GM18517 (cell line): ENCODE measurements around the gene NLGN1.

Source experiments
- ATAC-seq: cut with Tn5 transposase; IDR thresholded peaks from one replicate; pipeline ENCODE4 v1.9.1; 2021; ENCODE audit warnings: mild to moderate bottlenecking, moderate library complexity; ENCODE audit not compliant: unreplicated experiment

The NLGN1 gene

DNA sequence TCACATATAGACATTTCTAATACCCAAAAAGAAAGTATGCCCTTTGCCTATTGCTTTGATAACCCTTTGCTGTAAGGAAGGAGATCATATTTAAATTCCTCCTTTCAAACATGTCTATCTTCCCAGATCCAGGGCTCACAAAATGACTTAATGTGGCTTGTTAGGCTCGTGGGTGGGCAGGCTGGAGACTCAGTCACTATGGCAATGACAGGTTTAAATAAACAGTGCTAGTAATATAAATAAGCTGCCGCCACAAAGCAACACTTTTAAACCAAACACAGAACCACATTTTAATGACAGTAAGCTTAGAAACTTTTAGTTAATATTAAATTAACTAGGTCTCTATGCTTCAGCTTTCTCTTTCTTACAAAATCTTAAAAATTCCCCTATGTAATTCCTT is 845.6 kb downstream of the NLGN1 start:
- ATAC-seq = no peak

DNA sequence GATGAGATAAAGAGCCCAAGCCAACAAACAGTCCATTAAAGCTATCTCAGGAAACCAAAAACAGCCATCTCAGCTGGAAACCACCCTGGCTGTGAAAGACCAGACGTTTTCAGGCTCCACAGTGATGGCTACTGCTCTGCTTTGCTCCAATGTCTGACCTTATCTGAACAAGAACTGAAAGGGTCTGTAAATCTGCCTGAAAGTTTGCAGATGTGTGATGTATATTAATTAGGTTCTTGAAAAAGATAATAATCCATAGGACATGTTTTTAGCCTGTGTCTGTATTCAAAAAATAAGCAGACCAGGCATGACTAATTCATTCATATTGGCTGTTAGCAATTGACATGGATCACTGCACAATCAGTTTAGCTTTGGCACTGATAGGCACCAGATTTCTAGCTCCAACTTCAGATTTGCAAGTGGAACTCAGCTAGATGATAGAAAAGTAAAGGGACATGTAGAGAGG is 850.2 kb downstream of the NLGN1 start:
- no peak for ATAC-seq

DNA sequence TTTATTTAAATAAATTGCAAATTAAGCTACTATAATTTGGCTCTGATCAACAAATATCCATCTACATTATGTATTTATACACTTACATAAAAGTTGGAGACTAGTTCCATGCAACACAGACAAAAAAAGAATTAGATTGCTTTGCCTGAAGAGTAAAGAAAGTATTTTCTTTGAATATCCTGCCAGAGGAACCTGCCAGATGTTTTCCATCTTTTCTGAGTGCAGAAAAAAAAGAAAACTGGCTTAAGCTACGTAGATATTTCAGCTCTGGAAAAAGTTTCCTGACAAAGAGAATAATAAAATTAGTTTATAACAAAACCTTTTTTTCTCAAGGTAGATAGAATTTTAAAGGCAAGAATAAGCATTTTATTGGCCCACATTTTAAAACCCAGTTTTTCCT is 854.1 kb downstream of the NLGN1 start:
- no peak for ATAC-seq

DNA sequence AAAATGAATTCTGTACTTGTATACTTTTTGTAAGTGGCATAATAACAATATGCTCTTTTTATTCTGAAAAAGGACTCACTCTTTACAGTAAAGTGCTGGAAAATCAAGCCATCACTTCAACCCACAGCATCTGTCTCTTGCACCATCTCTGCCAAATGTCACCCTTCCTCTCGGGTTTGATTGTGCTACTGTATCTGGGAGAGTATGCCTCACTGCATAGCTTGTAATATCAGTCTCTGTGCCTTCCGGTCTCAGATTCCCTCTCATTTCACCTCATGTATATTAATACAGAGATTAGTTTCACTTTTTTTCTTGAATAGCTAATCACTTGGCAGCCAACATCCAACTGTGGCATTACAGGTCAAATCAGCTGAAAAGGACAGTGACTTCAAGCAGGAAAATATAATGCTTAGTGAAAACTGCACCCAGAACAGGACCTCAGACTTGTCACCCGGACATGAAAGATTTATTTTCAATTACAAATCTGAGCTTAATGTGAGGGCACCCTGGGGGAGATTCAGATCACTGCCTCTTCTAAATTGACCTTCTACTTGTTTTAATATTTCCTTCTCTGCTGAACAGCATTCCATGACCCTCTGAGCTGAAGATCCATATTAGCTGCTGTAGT is 855.8 kb downstream of the NLGN1 start:
- no peak for ATAC-seq

DNA sequence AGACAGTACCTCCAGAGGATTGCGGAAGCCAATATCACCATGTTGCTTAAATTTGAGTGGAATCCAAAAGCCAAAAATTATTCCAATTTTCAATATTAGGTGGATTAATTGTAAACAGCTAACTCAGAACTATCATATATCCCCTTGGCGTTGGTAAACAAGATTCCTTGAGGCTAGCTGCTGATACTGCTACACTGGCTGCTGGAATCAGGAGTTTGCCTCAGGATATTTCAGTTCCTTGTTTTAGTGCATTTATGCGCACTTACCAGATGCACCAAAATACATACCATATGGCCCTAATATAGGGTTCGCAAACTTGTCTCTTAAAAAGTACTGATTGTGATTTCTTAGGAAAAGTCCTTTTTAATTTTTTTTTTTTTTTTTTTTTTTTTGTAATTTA is 856.4 kb downstream of the NLGN1 start:
- no peak for ATAC-seq

DNA sequence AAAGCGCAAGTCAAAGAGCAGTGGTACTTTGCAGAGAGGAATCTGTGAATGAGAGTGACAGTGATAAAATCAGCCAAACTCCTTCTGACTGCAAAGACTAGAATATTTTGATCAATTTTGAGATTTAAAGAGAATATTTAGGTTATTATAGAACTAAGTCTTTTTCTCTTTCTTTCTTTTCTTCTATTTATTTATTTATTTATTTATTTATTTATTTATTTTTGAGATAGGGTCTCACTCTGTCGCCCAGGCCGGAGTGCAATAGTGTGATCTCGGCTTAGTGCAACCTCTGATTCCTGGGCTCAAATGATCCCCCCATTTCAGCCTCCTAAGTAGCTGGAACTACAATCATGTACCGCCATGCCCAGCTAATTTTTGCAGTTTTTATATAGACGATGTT is 857.9 kb downstream of the NLGN1 start:
- no peak for ATAC-seq

DNA sequence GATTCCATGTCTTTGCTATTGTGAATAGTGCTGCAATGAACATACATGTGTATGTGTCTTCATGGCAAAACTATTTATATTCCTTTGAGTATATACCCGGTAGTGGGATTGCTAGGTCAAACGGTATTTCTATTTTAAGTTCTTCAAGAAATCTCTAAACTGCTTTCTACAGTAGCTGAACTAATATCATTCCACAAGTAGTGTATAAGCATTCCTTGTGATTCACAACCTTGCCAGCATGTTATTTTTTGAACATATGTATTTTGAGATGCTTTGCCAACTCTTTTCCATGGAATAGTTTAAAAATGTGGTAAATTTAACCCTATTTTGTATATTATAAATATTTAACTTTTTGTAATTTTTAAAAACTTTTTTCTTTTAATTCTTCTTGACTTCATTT is 868.9 kb downstream of the NLGN1 start:
- ATAC-seq = no peak

DNA sequence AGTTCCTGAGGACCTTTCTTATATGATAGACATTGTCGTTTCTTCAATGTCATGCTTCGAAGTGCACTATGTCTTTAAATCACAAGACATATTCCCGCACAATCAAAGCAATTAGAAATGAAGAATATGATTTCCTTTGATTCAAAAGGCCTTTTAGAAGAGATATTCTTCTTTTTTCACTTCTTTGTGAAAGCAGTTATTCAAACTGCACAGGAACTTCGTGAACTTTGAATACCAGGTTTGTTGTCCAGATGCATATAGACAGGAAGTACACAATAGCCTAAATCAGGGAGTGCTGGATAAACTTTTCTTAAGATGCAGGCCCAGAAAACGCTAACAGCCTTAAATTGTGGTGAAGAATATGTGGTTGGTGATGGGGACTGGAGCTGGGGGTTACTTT is 870.5 kb downstream of the NLGN1 start:
- no peak for ATAC-seq

DNA sequence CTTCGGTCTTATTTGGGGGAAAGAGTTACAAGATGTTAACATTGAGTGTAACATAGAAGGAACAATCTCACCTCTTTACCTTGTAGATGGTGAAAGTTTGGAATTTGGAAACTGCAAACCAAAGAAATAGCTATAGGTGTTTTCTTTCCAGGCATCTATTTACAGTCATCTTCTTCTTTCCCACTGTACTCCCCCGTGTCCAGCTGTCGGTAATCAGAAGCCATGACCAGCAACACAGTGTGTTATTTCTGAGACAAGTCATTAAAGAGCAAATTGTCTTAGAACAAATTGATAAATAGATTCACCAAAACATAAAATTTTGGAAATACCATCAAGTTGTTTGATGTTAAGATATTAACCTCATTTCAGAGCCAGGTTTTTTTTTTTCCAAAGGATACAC is 871.0 kb downstream of the NLGN1 start:
- no peak for ATAC-seq

DNA sequence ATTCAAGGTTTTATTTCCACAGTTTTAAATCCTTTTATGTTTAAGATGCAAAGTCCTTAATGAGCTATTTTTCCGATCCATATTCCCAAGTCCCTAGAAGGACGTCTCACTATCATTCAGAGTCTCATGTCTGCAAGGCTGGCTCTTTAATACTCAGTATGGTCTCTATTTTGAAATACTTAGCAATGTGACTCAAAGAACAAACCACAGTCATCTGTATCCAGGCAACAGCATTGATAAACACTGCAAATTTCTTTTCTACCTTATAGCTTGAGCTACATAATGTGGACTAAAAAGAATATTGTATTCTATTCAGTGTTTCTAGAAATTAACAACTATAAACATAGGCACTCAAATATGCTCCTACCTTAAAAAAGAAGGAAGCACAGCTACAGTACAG is 873.3 kb downstream of the NLGN1 start:
- ATAC-seq = no peak

DNA sequence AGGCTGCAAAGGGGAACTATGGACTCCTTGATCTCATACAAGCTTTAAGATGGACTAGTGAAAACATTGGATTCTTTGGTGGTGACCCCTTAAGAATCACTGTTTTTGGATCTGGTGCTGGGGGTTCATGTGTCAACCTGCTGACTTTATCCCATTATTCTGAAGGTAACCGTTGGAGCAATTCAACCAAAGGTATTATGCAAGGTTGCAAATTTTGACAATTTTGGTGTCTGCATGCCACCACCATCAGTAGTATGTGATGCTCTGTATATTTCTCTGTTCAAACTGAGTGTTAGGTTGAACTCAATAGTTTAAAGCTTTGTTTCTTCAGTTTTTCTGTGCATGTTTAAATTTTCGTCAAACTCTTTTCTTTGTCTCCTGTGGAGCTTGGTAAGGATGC is 877.8 kb downstream of the NLGN1 start:
- no peak for ATAC-seq

DNA sequence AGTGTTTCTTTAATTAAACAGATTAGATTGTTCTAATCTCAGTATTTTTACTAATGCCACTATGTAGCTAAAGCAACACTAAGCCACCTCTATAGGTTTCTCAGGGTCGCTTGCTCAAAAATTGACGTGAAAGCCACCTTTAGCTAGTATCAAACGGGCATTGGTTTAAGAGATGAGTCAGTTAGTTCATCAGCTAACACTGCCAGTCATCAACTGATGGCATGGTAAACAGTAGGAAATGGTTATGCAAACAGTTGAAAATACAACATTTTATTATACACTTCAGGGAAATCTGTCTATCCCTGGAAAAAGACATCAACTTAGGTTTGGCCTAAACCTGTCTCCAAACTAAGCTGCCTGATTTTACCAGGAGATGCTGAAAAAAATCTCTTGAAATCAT is 879.3 kb downstream of the NLGN1 start:
- no peak for ATAC-seq

DNA sequence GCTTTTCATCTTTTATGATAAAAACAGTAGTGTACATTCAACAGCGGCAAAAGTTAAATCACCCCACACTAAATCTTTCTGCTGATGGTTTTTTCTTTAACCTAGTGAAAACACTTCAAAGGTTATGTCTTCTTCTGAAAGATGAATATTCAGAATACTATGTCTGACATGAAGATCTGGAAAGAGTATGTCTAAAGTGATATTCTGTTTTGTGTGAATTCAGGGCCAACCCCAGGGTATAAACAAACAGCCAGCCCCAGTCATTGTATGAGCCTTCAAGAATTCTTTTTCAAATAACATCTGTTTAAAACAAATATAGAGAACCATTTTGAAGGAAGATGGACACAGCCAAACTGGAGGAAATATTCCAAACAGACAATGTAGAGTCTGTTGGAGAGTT is 880.5 kb downstream of the NLGN1 start:
- ATAC-seq = no peak

DNA sequence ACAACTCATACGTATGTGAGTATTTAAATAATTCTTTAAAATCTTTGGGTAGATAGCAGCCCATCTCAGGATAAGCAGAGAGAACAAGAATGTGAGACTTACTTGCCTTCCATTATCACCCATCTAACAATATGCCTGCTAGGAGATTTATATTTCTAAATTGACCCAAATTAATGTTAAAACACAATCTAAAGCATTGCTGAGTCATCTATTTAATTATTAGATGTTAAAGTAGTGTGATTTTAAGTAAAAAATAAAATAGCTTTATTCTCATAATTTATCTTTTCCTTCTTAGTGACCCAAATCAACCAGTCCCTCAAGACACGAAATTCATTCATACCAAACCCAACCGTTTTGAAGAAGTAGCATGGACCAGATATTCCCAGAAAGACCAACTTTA is 882.6 kb downstream of the NLGN1 start:
- ATAC-seq = no peak

DNA sequence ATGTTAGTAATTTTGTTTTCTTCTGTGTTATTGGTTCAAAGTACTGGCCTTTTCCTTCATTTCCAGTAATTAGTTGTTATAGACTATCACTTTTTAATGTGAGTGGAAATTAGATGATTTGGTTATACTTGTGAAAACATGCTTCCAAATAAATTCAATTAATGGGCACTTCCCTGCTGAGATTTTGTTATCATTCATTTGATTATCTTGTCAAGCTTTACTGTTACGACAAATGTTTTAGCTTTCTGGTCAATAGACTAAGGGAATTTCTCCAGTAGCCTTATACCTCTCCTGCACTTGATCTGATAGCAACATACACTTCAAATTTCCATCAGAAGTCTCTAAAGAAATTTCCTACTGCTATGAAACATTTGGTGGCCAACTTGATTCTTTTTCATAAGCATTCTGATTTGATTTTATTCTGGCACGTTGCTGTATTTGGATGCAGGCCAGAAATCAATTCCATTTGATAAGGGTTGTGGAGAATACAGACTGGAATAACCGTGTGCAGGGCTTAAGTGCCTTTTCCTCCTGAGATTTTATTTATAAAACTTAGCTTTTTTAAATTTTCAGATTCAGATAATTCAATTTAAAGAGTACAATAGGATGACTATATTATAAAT is 887.8 kb downstream of the NLGN1 start:
- no peak for ATAC-seq

DNA sequence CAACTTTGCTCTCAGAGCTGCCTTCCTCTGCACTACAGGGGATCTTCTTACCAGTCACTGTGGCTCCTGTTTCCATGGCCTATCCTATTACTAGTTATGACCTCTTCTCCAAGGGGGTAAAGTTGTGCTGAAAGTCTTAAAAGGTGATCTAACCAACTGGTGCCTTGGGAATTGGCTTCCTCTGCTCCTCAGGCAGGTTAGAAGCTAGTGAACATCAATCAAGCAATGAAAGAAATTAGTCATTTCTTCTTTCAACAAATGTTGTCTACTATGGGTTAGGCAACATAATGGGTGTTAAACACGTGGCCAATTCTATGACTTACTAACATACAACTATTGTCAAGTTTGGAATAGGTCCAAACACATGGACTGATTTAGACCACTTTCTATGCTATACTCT is 890.2 kb downstream of the NLGN1 start:
- no peak for ATAC-seq

DNA sequence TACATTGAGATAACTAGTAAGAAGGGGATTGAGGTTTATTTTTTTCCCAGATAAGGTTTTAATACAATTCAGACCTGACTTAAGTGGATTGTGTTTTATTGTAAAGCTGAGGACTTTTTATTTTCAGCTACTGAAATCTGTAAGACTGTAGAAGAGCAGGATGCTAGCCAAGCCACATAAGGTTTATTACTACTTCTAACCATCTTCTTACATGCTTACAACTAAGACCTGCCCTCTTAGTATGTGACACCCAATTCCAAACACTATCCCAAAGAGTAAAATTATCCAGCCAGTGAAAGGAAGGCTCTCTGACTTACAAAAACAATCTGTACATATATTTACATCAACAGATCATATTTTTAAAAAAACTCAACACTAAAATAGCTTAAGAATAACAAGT is 897.1 kb downstream of the NLGN1 start:
- ATAC-seq = no peak

DNA sequence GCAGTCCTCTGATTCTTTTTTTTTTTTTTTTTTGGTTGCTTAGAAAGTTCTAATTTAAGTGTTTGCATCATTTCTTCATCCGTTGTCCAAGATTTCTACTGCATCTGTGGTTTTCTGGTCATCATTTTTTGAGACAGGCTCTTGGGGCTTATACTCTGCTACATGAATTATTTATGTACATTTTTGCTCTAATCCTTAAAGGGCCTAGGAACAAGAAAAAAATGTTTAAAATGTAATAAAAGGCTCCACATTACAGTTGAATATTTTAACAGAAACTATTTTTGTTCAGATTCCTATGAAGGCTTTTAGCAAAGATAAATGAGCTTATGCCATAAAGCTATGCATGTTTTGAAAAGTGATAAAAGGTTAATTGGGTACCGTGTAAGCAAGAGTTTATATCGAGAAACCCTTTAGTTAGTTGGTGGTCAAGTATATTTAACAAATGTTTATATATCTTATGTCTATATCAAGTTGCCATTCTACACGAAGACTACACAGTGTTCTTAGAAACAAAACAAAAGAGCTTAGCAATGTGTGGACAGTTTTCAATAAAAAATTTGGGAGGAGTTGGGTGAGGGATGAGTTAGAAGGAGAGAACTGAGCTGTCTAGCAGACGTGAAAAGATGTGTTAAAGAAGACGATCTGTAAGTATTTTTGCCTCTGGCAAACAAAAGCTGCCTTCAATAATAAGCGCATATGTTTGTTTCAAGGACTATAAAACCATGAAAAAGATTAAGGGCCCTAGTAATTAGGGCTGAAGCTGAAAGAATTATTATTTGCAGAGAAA is 898.0 kb downstream of the NLGN1 start:
- ATAC-seq = no peak

DNA sequence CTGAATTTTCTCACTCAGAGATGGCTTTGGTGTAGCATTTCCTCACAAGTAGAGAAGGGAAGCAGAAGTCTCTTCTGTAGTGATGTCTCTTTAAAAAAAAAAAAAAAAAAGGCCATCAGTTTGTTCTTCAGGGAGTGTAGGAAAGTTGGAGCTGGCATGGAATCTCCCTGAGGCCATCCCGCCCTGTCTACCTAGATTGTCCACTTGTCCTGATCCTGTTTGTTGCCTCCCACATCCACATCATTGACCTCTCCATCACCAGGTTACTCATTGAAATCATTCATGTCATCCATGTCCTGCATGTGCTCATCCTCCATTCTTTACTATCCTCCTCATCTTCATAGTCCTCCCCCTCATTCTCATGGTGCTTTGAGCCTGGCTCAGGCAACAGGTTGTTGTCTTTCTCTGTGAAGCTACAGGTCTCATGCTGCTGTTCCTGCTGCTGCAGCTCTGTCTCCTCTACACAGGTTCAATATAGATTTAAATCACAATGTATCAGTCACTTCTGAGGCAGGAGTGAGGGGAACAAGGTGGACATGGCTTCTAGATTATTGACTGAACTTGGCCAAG is 905.3 kb downstream of the NLGN1 start:
- no peak for ATAC-seq

DNA sequence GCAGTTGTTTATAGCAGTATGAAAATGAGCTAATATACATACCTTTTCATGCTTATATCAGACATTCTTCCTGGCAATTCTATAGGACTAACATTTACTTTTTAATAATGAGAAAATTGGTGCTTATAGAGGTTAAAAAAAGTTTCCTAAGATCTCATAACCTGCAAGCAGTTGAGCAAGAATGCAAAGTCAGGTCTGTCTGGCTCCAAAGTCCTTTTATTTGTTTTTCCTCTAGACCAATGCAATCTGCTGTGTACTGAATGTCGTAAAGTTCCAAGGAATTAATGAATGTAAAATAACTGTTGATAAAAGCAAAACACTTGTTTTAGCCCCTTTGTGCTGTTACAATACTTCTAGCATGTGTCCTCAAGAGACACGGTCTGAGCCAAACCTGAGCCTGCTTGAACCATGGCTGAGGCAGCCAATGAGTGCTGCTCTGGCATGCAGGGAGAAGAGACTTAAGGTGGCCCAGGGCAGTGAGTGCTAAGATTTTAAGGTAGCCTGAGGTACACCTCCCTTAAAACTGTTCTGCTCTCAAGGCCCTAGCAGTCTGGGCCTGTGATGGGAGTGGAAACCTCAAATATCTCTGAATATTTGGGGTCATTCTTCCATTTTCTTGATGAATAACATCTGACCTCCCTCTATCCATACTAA is 906.5 kb downstream of the NLGN1 start:
- no peak for ATAC-seq

DNA sequence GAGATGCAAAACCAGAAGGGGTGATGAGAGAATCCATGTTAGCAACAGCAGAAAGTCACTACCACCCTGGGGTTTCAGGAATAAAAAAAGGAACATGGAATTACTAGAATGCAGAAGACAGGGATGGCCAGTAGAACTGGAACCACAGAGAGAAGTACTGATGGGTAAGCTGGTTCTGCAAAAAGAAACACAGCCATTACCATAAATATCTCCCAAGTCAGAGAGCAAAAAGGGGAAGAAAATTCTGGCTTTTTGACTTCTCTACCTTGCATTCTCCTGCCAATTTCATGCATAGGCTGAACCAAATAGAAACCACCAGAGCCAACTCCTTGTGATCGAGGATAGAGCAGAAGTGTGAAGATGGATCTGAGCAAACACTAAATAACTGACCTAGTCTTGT is 911.2 kb downstream of the NLGN1 start:
- ATAC-seq = no peak
